Umbilical cord (tissue), 2 donors: ENCODE measurements around the gene EBF3. TPM values are rescaled to one million over a fixed set of nuclear protein-coding genes. Genes with fewer than 3 reads are reported as not detected.

Experiments
- DNase-seq: peaks from one replicate; pipeline ENCODE4 v3.0.0-alpha.2; 2015; ENCODE audit warnings: low spot score
- total RNA-seq: library from RNA; depleted of rRNA; stranded (reverse); fragments of >200 nt; gene quantifications from one replicate; pipeline ENCODE4 v1.2.3, GENCODE V29; 2014; ENCODE audit warnings: low replicate concordance; ENCODE audit not compliant: insufficient read depth

The EBF3 gene
- total RNA-seq, 1 donor from 2014 or later: 3.6 TPM

GRCh38 chr10:129800796-129801340 lies 163.2 kb downstream of the EBF3 start:
- no peak for DNase-seq

- no peak for DNase-seq
These were observed 164.1 kb downstream of the EBF3 start for GRCh38 chr10:129799942-129800341.

- DNase-seq: no peak
These were observed 167.2 kb downstream of the EBF3 start for GRCh38 chr10:129796710-129797420.

- DNase-seq: no peak
These were observed 170.1 kb downstream of the EBF3 start for GRCh38 chr10:129793996-129794395.

- DNase-seq: no peak
These were observed 170.6 kb downstream of the EBF3 start for GRCh38 chr10:129793479-129793878.

GRCh38 chr10:129792864-129793263 lies 171.2 kb downstream of the EBF3 start:
- DNase-seq: no peak

GRCh38 chr10:129792141-129792540 lies 171.9 kb downstream of the EBF3 start:
- no peak for DNase-seq

GRCh38 chr10:129790715-129791446 lies 173.2 kb downstream of the EBF3 start:
- DNase-seq: no peak

GRCh38 chr10:129788215-129788614 lies 175.9 kb downstream of the EBF3 start:
- no peak for DNase-seq

- no peak for DNase-seq
These were observed 176.5 kb downstream of the EBF3 start for GRCh38 chr10:129787557-129787956.

- no peak for DNase-seq
These were observed 177.9 kb downstream of the EBF3 start for GRCh38 chr10:129786216-129786615.

GRCh38 chr10:129785536-129785981 lies 178.5 kb downstream of the EBF3 start:
- DNase-seq: no peak

Other genes starting within 250 kb of the EBF3 start
- gene C10orf143, start 146.6 kb upstream of the EBF3 start, total RNA-seq: 6.5 TPM
- gene GLRX3, start 172.1 kb upstream of the EBF3 start, total RNA-seq: 62.4 TPM